ENCODE results near the gene FAM234B. TPM values are rescaled to one million over a fixed set of nuclear protein-coding genes. Genes with fewer than 3 reads are reported as not detected.

FAM234B gene
- total and polyA plus RNA-seq, 2 of the 8 experiments (the other 6 are each of a cell fraction or from before 2014, with no cell fraction given) = 12.5 to 29.1 TPM

DNA sequence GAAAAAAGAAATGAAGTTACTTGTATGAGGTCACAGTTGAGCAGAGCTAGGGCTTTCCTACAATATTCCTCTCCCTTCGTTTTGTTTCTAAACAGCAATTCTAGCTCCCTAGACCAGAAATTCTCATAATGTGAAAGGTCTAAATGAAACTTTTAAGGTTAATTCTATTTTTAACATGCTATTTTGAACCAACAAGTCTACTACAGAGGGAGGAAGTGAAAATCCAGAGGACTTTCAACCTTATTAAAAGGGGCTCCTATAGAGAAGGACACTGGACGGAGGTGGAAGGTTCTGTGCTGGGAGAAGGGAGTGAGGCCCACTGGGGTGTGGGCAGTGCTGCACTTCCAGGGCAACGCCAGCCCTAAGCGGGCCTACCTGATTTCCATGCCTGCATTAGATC, 45.9 kb downstream of the FAM234B start (continued):
- TF ChIP-seq, protein P1, sequence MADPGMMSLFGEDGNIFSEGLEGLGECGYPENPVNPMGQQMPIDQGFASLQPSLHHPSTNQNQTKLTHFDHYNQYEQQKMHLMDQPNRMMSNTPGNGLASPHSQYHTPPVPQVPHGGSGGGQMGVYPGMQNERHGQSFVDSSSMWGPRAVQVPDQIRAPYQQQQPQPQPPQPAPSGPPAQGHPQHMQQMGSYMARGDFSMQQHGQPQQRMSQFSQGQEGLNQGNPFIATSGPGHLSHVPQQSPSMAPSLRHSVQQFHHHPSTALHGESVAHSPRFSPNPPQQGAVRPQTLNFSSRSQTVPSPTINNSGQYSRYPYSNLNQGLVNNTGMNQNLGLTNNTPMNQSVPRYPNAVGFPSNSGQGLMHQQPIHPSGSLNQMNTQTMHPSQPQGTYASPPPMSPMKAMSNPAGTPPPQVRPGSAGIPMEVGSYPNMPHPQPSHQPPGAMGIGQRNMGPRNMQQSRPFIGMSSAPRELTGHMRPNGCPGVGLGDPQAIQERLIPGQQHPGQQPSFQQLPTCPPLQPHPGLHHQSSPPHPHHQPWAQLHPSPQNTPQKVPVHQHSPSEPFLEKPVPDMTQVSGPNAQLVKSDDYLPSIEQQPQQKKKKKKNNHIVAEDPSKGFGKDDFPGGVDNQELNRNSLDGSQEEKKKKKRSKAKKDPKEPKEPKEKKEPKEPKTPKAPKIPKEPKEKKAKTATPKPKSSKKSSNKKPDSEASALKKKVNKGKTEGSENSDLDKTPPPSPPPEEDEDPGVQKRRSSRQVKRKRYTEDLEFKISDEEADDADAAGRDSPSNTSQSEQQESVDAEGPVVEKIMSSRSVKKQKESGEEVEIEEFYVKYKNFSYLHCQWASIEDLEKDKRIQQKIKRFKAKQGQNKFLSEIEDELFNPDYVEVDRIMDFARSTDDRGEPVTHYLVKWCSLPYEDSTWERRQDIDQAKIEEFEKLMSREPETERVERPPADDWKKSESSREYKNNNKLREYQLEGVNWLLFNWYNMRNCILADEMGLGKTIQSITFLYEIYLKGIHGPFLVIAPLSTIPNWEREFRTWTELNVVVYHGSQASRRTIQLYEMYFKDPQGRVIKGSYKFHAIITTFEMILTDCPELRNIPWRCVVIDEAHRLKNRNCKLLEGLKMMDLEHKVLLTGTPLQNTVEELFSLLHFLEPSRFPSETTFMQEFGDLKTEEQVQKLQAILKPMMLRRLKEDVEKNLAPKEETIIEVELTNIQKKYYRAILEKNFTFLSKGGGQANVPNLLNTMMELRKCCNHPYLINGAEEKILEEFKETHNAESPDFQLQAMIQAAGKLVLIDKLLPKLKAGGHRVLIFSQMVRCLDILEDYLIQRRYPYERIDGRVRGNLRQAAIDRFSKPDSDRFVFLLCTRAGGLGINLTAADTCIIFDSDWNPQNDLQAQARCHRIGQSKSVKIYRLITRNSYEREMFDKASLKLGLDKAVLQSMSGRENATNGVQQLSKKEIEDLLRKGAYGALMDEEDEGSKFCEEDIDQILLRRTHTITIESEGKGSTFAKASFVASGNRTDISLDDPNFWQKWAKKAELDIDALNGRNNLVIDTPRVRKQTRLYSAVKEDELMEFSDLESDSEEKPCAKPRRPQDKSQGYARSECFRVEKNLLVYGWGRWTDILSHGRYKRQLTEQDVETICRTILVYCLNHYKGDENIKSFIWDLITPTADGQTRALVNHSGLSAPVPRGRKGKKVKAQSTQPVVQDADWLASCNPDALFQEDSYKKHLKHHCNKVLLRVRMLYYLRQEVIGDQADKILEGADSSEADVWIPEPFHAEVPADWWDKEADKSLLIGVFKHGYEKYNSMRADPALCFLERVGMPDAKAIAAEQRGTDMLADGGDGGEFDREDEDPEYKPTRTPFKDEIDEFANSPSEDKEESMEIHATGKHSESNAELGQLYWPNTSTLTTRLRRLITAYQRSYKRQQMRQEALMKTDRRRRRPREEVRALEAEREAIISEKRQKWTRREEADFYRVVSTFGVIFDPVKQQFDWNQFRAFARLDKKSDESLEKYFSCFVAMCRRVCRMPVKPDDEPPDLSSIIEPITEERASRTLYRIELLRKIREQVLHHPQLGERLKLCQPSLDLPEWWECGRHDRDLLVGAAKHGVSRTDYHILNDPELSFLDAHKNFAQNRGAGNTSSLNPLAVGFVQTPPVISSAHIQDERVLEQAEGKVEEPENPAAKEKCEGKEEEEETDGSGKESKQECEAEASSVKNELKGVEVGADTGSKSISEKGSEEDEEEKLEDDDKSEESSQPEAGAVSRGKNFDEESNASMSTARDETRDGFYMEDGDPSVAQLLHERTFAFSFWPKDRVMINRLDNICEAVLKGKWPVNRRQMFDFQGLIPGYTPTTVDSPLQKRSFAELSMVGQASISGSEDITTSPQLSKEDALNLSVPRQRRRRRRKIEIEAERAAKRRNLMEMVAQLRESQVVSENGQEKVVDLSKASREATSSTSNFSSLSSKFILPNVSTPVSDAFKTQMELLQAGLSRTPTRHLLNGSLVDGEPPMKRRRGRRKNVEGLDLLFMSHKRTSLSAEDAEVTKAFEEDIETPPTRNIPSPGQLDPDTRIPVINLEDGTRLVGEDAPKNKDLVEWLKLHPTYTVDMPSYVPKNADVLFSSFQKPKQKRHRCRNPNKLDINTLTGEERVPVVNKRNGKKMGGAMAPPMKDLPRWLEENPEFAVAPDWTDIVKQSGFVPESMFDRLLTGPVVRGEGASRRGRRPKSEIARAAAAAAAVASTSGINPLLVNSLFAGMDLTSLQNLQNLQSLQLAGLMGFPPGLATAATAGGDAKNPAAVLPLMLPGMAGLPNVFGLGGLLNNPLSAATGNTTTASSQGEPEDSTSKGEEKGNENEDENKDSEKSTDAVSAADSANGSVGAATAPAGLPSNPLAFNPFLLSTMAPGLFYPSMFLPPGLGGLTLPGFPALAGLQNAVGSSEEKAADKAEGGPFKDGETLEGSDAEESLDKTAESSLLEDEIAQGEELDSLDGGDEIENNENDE (IDR thresholded peaks at IDR 0.05; ENCODE audit: insufficient replicate concordance, low read length) = no peak
